ENCODE results near the gene VWA5B1.

VWA5B1 gene

DNA sequence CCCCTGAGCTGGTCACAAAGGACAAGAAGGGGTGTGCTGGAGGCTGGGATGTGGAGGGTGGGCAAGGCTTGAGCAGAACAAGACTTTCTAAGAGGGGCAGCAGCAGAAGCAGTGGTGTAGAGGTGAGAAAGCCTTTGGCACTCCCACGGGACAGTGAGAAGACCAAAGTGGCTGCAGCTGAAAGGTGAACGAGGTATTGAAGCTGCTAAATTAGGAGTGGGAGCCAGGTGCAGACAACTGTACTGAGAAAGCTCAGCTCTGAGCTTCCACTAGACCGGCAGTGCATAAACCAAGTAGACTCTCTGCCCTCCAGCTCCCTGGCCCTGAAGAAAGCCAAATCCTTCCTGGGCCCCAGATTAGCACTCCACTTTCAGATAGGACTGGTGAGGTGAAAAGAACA, 93.0 kb downstream of the VWA5B1 start:
- H3K9me3 ChIP-seq (ENCODE audit: control insufficient read depth, insufficient read depth, low read length) = no peaks in the 10 kb centered on the region
- H3K4me1 ChIP-seq (ENCODE audit: control insufficient read depth, insufficient read depth, low read length) = peaks cover 2% of the 10 kb centered on the region
- H3K27me3 ChIP-seq (ENCODE audit: control insufficient read depth, insufficient read depth, low read length) = no peaks in the 10 kb centered on the region
- no CpG with 5 or more reads among the region's 3 CpGs for WGBS (ENCODE audit: insufficient coverage, insufficient read length)
- no peak overlapping the region for H3K4me3 ChIP-seq (ENCODE audit: low read length)
- no peak overlapping the region for H3K27ac ChIP-seq (ENCODE audit: low read length)
- H3K36me3 ChIP-seq (ENCODE audit: control insufficient read depth, insufficient read depth, low read length) = no peaks in the 10 kb centered on the region
- DNase-seq (ENCODE audit: low read depth, low spot score) = no peak

DNA sequence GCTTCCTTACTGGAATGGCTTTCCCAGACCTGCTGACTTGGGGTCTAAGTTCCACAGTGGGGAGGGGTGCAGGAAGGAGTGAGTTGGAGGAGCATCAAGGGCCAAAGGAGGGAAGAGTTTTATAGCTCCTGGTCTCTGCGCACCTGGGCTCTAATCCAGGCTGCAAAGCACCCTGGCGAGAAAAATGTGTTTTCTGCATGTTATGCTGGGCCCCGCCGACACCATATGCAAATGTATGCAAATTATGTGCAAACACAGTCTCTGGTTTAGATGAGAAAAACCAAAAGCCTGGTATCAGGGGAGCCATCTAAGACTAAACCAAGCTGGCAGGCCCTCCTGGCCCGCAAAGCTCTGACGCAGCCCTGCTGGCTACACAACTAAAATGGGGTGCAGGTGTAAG, 95.0 kb downstream of the VWA5B1 start:
- Histone ChIP-seq H3K36me3 (ENCODE audit: control insufficient read depth, insufficient read depth, low read length) (no peaks in the 10 kb centered on the region), H3K4me1 (ENCODE audit: control insufficient read depth, insufficient read depth, low read length) (peaks cover 2% of the 10 kb centered on the region), H3K27me3 (ENCODE audit: control insufficient read depth, insufficient read depth, low read length) (no peaks in the 10 kb centered on the region), H3K9me3 (ENCODE audit: control insufficient read depth, insufficient read depth, low read length) (no peaks in the 10 kb centered on the region), H3K4me3 (ENCODE audit: low read length) (no peak overlapping the region), H3K27ac (ENCODE audit: low read length) (no peak overlapping the region)
- no peak for DNase-seq (ENCODE audit: low read depth, low spot score)
- WGBS (ENCODE audit: insufficient coverage, insufficient read length) = no CpG with 5 or more reads among the region's 6 CpGs

DNA sequence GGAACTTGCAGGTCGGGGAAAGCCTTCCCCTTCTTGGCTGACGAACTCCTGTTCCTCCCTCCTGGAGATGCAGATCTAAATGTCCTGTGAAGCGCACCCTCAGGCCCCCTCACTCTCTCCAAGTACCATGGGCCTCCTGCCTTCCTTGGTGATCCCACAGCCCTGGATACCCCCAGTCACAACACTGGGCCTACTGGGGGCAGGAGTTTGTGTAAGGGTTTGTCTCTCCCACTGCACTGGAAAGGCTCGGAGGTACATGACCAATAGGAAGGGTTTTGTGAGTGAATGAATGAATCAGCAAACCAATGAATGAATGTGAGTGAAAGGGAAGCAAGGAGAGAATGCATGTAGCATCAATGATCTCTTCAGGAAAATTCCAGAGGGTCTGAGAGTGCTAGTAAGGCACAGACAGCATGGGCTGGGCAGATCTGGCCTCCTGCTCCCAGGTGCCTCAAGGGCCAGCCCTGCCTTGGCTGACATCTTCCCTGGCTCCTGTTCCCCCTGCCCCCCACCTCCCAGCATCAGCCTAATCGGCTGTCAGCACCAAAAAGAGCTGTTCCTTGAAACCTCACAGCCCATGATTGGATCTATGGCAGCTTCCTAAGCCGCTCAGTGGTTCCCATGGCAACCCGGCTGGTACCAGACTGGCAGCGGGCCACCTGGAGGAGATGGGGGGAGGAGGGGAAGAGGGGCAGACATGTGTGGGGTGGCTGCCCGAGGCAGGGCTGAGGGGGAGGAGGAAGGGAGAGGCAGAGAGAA, 95.8 kb downstream of the VWA5B1 start:
- H3K27ac ChIP-seq (ENCODE audit: low read length) = no peak overlapping the region
- peaks cover 2% of the 10 kb centered on the region for H3K4me1 ChIP-seq (ENCODE audit: control insufficient read depth, insufficient read depth, low read length)
- no peaks in the 10 kb centered on the region for H3K36me3 ChIP-seq (ENCODE audit: control insufficient read depth, insufficient read depth, low read length)
- H3K27me3 ChIP-seq (ENCODE audit: control insufficient read depth, insufficient read depth, low read length) = no peaks in the 10 kb centered on the region
- no peaks in the 10 kb centered on the region for H3K9me3 ChIP-seq (ENCODE audit: control insufficient read depth, insufficient read depth, low read length)
- H3K4me3 ChIP-seq (ENCODE audit: low read length) = no peak overlapping the region
- no peak for DNase-seq (ENCODE audit: low read depth, low spot score)
- no CpG with 5 or more reads among the region's 9 CpGs for WGBS (ENCODE audit: insufficient coverage, insufficient read length)

DNA sequence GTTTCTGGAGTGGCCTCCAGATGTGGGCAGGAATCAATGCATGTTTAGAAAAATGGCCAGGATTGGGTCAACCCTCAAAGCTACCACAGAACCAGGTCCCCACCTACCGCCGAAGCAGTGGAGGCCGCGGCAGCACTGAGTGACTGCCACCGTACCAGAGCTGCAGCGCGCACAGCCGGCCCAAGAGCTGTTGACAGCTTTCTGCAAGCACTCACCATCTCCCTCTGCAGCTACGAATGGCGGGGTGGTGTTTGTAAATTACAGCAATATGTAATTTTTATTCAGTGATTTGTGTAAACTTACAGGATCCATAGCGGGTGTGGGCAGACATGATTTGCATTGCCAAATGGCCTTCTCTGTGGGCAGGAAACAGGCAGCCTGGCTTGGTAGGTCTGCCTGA, 98.9 kb downstream of the VWA5B1 start:
- no peak overlapping the region for H3K27ac ChIP-seq (ENCODE audit: low read length)
- H3K9me3 ChIP-seq (ENCODE audit: control insufficient read depth, insufficient read depth, low read length) = no peaks in the 10 kb centered on the region
- no peaks in the 10 kb centered on the region for H3K36me3 ChIP-seq (ENCODE audit: control insufficient read depth, insufficient read depth, low read length)
- H3K4me1 ChIP-seq (ENCODE audit: control insufficient read depth, insufficient read depth, low read length) = peaks cover 1% of the 10 kb centered on the region
- no peak for DNase-seq (ENCODE audit: low read depth, low spot score)
- no peak overlapping the region for H3K4me3 ChIP-seq (ENCODE audit: low read length)
- H3K27me3 ChIP-seq (ENCODE audit: control insufficient read depth, insufficient read depth, low read length) = no peaks in the 10 kb centered on the region
- no CpG with 5 or more reads among the region's 11 CpGs for WGBS (ENCODE audit: insufficient coverage, insufficient read length)

DNA sequence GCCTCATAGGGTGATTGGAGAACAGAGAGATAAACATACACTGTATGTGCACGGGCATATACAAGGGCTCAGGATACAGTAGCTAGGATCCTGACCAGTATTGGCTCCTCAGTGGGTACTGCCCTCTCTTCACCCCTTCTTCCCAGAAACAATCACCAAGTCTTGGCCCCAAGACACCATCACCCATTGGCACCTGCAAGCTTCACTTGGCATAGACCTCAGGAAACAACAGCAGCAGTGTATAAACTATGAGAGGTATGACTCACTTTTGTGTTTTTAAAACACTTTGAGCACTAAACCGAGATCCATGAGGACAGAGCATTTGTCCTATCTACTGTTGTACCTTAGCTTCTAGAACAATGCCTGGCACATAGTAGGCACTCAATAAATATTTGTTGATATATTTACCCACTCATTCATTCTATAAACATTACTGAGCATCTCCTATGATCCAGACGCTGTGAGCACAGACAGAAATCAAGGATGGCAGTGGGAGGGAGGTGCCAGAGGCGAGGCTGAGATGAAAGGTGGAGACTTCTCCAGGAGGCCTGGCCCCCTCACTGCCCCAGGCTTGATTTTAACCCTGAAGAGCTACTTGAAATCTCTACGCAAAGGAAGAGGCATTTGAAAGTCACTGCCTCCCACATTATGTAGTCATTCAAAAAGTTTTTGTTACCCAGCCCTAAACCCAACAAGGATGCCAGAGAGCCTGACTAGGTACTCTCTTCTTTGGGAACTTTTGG, 100.1 kb downstream of the VWA5B1 start:
- Histone ChIP-seq H3K4me3 (ENCODE audit: low read length) (no peak overlapping the region), H3K27ac (ENCODE audit: low read length) (no peak overlapping the region), H3K4me1 (ENCODE audit: control insufficient read depth, insufficient read depth, low read length) (no peaks in the 10 kb centered on the region; the same call in 1 of the 2 replicates), H3K27me3 (ENCODE audit: control insufficient read depth, insufficient read depth, low read length) (no peaks in the 10 kb centered on the region), H3K36me3 (ENCODE audit: control insufficient read depth, insufficient read depth, low read length) (no peaks in the 10 kb centered on the region), H3K9me3 (ENCODE audit: control insufficient read depth, insufficient read depth, low read length) (no peaks in the 10 kb centered on the region)
- DNase-seq (ENCODE audit: low read depth, low spot score) = no peak
- WGBS (ENCODE audit: insufficient coverage, insufficient read length) = no CpG with 5 or more reads among the region's 5 CpGs

DNA sequence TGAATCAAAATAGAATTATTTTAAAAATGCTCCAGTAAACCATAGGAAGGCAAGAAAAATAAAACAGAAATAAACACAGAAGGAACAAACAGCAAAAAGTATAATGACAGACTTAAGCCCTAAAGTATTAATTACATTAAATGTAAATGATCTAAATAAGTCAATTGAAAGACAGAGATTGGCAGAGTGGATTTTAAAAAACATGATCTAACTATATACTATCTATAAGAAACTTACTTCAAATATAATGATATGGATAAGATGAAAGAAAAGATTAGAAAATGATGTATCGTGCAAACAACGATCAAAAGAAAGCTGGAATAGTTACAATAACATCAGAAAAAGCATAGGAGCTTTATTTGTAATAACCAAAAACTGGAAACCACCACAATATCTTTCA, 104.6 kb downstream of the VWA5B1 start:
- H3K4me1 ChIP-seq (ENCODE audit: control insufficient read depth, insufficient read depth, low read length) = no peaks in the 10 kb centered on the region
- WGBS (ENCODE audit: insufficient coverage, insufficient read length) = no CpG with 5 or more reads among the region's 2 CpGs
- H3K36me3 ChIP-seq (ENCODE audit: control insufficient read depth, insufficient read depth, low read length) = no peaks in the 10 kb centered on the region
- no peak overlapping the region for H3K4me3 ChIP-seq (ENCODE audit: low read length)
- no peak overlapping the region for H3K27ac ChIP-seq (ENCODE audit: low read length)
- H3K27me3 ChIP-seq (ENCODE audit: control insufficient read depth, insufficient read depth, low read length) = no peaks in the 10 kb centered on the region; the same call in 1 of the 2 replicates
- DNase-seq (ENCODE audit: low read depth, low spot score) = no peak
- H3K9me3 ChIP-seq (ENCODE audit: control insufficient read depth, insufficient read depth, low read length) = no peaks in the 10 kb centered on the region

DNA sequence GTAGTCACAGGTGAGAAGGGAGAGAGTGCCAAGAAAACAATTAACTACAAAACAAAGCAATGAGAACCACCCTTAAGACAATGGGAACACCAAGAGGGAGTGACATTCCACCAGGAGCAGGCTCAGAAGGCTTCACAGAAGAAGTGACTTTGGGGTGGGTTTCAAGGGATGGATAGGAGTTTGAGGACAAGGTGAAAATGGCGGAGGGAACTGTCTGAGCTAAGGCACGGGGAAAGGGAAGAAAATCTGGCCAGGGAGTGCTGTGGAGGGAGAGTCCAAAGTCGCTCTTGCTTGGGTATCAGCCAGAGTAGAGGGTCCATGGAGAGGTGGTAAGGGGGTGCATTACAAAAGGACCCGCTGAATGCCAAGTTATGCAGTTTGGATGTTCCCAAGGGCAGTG, 108.1 kb downstream of the VWA5B1 start:
- H3K9me3 ChIP-seq (ENCODE audit: control insufficient read depth, insufficient read depth, low read length) = no peaks in the 10 kb centered on the region
- no peak overlapping the region for H3K4me3 ChIP-seq (ENCODE audit: low read length)
- no peak overlapping the region for H3K27ac ChIP-seq (ENCODE audit: low read length)
- no peak for DNase-seq (ENCODE audit: low read depth, low spot score)
- no peaks in the 10 kb centered on the region for H3K4me1 ChIP-seq (ENCODE audit: control insufficient read depth, insufficient read depth, low read length)
- WGBS (ENCODE audit: insufficient coverage, insufficient read length) = no CpG with 5 or more reads among the region's 4 CpGs
- no peaks in the 10 kb centered on the region for H3K36me3 ChIP-seq (ENCODE audit: control insufficient read depth, insufficient read depth, low read length)
- peaks cover 14% of the 10 kb centered on the region; the same call in 1 of the 2 replicates for H3K27me3 ChIP-seq (ENCODE audit: control insufficient read depth, insufficient read depth, low read length)

DNA sequence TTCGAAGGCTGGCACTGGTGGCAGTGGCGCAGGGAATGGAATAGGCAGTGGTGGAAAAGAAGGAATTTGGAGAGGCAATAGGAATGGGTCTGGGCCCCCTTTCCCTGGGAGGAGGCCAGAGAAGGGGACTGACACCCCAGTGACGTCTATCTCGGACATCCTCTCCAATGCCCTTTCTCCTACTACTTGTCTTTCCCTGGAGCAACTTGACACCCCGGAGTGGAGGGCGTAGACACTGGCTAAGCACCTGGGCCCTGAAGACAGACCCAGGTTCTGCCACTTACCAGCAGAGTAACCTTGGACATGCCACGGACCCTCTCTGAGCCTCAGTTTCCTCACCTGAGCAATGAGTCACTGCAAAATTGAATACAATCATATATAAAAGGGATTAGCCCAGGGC, 108.5 kb downstream of the VWA5B1 start:
- H3K27ac ChIP-seq (ENCODE audit: low read length) = no peak overlapping the region
- no peak for DNase-seq (ENCODE audit: low read depth, low spot score)
- no peaks in the 10 kb centered on the region for H3K4me1 ChIP-seq (ENCODE audit: control insufficient read depth, insufficient read depth, low read length)
- H3K9me3 ChIP-seq (ENCODE audit: control insufficient read depth, insufficient read depth, low read length) = no peaks in the 10 kb centered on the region
- no peaks in the 10 kb centered on the region for H3K36me3 ChIP-seq (ENCODE audit: control insufficient read depth, insufficient read depth, low read length)
- whole genome bisulfite sequencing (ENCODE audit: insufficient coverage, insufficient read length) = no CpG with 5 or more reads among the region's 7 CpGs
- H3K27me3 ChIP-seq (ENCODE audit: control insufficient read depth, insufficient read depth, low read length) = peaks cover 19% of the 10 kb centered on the region; the same call in 1 of the 2 replicates
- no peak overlapping the region for H3K4me3 ChIP-seq (ENCODE audit: low read length)

DNA sequence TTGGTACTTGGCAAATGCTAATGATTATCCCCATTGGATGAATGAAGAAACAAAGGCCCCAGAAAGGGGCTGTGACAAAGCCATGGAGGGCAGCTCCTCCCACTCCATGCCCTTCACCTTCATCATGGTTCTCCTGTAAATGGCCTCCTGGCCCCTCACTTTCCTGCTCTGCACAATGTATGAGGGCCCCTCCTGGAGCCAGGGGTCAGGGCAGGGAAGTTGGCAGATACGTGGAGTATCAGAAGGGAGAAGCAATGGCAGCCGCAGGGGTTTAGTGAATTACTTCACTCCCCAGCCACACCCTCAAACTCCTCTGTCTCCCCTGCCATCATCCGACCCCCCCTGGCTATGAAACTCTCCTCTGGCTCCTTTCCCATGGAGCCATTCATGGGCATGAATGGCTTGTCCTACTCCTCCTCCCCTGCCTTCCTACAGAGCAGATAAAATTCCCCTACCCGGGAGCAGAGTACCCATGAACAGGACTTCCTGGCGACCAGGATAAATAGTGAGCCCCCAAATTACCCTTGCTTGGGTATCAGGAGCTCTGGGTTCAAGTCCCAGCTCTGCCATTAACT, 109.0 kb downstream of the VWA5B1 start:
- no CpG with 5 or more reads among the region's 5 CpGs for WGBS (ENCODE audit: insufficient coverage, insufficient read length)
- no peak overlapping the region for H3K4me3 ChIP-seq (ENCODE audit: low read length)
- no peak for DNase-seq (ENCODE audit: low read depth, low spot score)
- H3K9me3 ChIP-seq (ENCODE audit: control insufficient read depth, insufficient read depth, low read length) = no peaks in the 10 kb centered on the region
- H3K27me3 ChIP-seq (ENCODE audit: control insufficient read depth, insufficient read depth, low read length) = peaks cover 23% of the 10 kb centered on the region; the same call in 1 of the 2 replicates
- H3K4me1 ChIP-seq (ENCODE audit: control insufficient read depth, insufficient read depth, low read length) = no peaks in the 10 kb centered on the region
- H3K27ac ChIP-seq (ENCODE audit: low read length) = no peak overlapping the region
- no peaks in the 10 kb centered on the region for H3K36me3 ChIP-seq (ENCODE audit: control insufficient read depth, insufficient read depth, low read length)

DNA sequence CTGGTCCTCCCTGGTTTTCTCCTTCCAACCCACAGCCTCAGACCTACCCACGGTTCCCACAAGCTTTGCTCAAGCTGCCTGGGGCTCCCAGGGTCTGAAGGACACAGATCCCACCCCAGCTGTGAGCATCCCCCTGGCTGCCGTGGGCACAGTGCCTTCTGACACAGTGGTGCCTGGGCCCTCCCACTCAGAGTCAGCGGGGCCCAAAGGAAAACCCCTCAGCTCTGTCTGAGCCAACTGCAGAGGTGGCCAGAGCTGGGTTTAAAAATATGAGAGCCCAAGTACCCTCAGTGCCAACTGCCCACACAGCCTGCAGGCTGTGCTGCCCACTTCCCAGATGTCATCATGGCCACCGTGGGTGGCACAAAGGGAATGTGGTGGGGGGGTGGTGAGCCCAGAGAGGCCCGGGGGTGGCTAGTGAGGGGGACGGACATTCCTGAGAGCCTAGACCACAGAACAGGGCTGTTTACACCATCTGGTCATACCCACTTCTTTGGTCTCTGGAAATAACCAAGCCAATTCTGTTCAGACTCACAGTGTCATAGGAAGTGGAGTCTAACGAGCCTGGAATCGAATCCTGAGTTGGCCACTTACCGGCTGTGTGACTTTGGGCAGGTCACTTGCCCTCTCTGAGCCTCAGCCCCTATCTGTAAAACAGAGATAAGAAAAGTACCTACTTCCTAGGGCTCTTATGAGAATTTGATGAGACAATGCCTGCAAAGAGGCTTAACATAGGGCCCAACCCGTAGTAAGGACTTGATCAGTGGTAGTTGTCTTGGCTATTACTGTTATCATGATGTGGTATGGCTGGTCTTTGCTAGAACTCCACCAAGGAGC, 109.9 kb downstream of the VWA5B1 start:
- Histone ChIP-seq H3K27me3 (ENCODE audit: control insufficient read depth, insufficient read depth, low read length) (peaks cover 32% of the 10 kb centered on the region; the same call in 1 of the 2 replicates), H3K4me3 (ENCODE audit: low read length) (no peak overlapping the region), H3K4me1 (ENCODE audit: control insufficient read depth, insufficient read depth, low read length) (no peaks in the 10 kb centered on the region), H3K9me3 (ENCODE audit: control insufficient read depth, insufficient read depth, low read length) (no peaks in the 10 kb centered on the region), H3K36me3 (ENCODE audit: control insufficient read depth, insufficient read depth, low read length) (no peaks in the 10 kb centered on the region), H3K27ac (ENCODE audit: low read length) (no peak overlapping the region)
- no peak for DNase-seq (ENCODE audit: low read depth, low spot score)
- WGBS (ENCODE audit: insufficient coverage, insufficient read length) = no CpG with 5 or more reads among the region's 10 CpGs
